Parathyroid adenoma (tissue), 2 donors: ENCODE results near the gene ITPK1.

Experiments used
- H2AFZ ChIP-seq: fragments of 300-600 bp; sonication (generic); one replicate; pipeline ENCODE4 v1.7.0; 2017; ENCODE audit warnings: antibody characterized with exemption, mild to moderate bottlenecking
- H3K27ac ChIP-seq: fragments of 300-600 bp; sonication (generic); one replicate; pipeline ENCODE4 v1.7.0; 2017
- H3K27me3 ChIP-seq: fragments of 300-600 bp; sonication (generic); one replicate; pipeline ENCODE4 v1.7.0; 2017; ENCODE audit warnings: low read length; ENCODE audit not compliant: control insufficient read depth, insufficient read depth
- H3K36me3 ChIP-seq: fragments of 300-600 bp; sonication (generic); one replicate; pipeline ENCODE4 v1.7.0; 2017; ENCODE audit warnings: low read length; ENCODE audit not compliant: control insufficient read depth, insufficient read depth
- H3K4me1 ChIP-seq: fragments of 300-600 bp; sonication (generic); one replicate; pipeline ENCODE4 v1.7.0; 2017; ENCODE audit warnings: control low read depth
- H3K4me2 ChIP-seq: fragments of 300-600 bp; sonication (generic); one replicate; pipeline ENCODE4 v1.7.0; 2017; ENCODE audit warnings: low read length
- H3K4me3 ChIP-seq: fragments of 300-600 bp; sonication (generic); one replicate; pipeline ENCODE4 v1.7.0; 2017; ENCODE audit warnings: low read depth, low read length
- H3K79me2 ChIP-seq: fragments of 300-600 bp; sonication (generic); one replicate; pipeline ENCODE4 v1.7.0; 2017; ENCODE audit warnings: control low read depth
- H3K9ac ChIP-seq: fragments of 300-600 bp; sonication (generic); one replicate; pipeline ENCODE4 v1.7.0; 2017; ENCODE audit warnings: mild to moderate bottlenecking
- H3K9me3 ChIP-seq: fragments of 300-600 bp; sonication (generic); one replicate; pipeline ENCODE4 v1.7.0; 2017; ENCODE audit warnings: low read length; ENCODE audit not compliant: control insufficient read depth
- TF ChIP-seq, protein P1 (sequence below): fragments of 300-600 bp; sonication (generic); IDR thresholded peaks from one replicate; pipeline ENCODE4 v1.7.0; 2017; ENCODE audit warnings: antibody characterized with exemption, mild to moderate bottlenecking
- donor health status: primary hyperparathyroidism.

ITPK1 gene

GRCh38 chr14:92973261-92973797 is 142.4 kb downstream of the ITPK1 start:
- H3K9me3 ChIP-seq: no peaks in the 10 kb centered on the region
- no peak overlapping the region for H3K4me2 ChIP-seq
- H3K9ac ChIP-seq: no peak overlapping the region
- peaks cover 10% of the 10 kb centered on the region for H3K79me2 ChIP-seq
- peaks cover 3% of the 10 kb centered on the region for H3K4me1 ChIP-seq
- TF ChIP-seq, protein P1, sequence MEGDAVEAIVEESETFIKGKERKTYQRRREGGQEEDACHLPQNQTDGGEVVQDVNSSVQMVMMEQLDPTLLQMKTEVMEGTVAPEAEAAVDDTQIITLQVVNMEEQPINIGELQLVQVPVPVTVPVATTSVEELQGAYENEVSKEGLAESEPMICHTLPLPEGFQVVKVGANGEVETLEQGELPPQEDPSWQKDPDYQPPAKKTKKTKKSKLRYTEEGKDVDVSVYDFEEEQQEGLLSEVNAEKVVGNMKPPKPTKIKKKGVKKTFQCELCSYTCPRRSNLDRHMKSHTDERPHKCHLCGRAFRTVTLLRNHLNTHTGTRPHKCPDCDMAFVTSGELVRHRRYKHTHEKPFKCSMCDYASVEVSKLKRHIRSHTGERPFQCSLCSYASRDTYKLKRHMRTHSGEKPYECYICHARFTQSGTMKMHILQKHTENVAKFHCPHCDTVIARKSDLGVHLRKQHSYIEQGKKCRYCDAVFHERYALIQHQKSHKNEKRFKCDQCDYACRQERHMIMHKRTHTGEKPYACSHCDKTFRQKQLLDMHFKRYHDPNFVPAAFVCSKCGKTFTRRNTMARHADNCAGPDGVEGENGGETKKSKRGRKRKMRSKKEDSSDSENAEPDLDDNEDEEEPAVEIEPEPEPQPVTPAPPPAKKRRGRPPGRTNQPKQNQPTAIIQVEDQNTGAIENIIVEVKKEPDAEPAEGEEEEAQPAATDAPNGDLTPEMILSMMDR: no peak
- H2AFZ ChIP-seq: no peak overlapping the region
- H3K27me3 ChIP-seq: no peaks in the 10 kb centered on the region
- H3K27ac ChIP-seq: no peak overlapping the region
- no peak overlapping the region for H3K4me3 ChIP-seq
- H3K36me3 ChIP-seq: no peaks in the 10 kb centered on the region

- H3K4me1 ChIP-seq: peaks cover 3% of the 10 kb centered on the region
- H2AFZ ChIP-seq: no peak overlapping the region
- no peaks in the 10 kb centered on the region for H3K27me3 ChIP-seq
- H3K36me3 ChIP-seq: no peaks in the 10 kb centered on the region
- H3K4me2 ChIP-seq: no peak overlapping the region
- H3K27ac ChIP-seq: no peak overlapping the region
- no peak overlapping the region for H3K4me3 ChIP-seq
- no peaks in the 10 kb centered on the region for H3K9me3 ChIP-seq
- no peak overlapping the region for H3K9ac ChIP-seq
- TF ChIP-seq, protein P1: no peak
- peaks cover 21% of the 10 kb centered on the region for H3K79me2 ChIP-seq
Measured at GRCh38 chr14:92971601-92972180, 144.0 kb downstream of the ITPK1 start.

- peaks cover 3% of the 10 kb centered on the region for H3K4me1 ChIP-seq
- no peak overlapping the region for H3K4me3 ChIP-seq
- H3K4me2 ChIP-seq: peak overlapping the region; percentile 31
- TF ChIP-seq, protein P1: no peak
- H3K36me3 ChIP-seq: no peaks in the 10 kb centered on the region
- H3K9me3 ChIP-seq: no peaks in the 10 kb centered on the region
- H3K27me3 ChIP-seq: no peaks in the 10 kb centered on the region
- peaks cover 25% of the 10 kb centered on the region for H3K79me2 ChIP-seq
- H3K27ac ChIP-seq: no peak overlapping the region
- no peak overlapping the region for H3K9ac ChIP-seq
- H2AFZ ChIP-seq: no peak overlapping the region
Measured at GRCh38 chr14:92970271-92970670, 145.5 kb downstream of the ITPK1 start.

GRCh38 chr14:92969871-92970270 is 145.9 kb downstream of the ITPK1 start:
- H3K27ac ChIP-seq: no peak overlapping the region
- TF ChIP-seq, protein P1: no peak

DNA sequence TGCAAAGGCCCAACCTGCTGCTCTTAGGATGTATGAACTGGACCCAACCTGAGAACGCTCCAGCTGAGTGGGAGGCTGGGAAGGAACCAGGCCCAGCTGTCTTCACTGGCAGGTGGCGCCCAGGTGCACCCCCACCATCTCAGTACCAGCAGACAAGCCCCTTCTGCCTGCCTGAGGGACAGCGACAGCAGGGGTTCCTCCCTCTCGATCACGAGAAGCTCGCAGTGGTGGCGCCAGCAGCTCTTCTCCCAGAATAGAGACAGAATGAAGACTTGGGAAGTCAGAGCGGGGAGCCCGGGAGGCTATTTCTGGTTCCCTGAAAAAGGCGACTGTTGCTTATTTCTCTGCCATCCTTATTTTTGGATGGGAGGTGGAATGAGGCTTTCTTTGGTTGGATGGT is 146.3 kb downstream of the ITPK1 start:
- H3K4me2 ChIP-seq: no peak overlapping the region
- no peaks in the 10 kb centered on the region for H3K27me3 ChIP-seq
- H3K36me3 ChIP-seq: no peaks in the 10 kb centered on the region
- TF ChIP-seq, protein P1: no peak
- H3K79me2 ChIP-seq: peaks cover 25% of the 10 kb centered on the region
- H3K27ac ChIP-seq: no peak overlapping the region
- no peak overlapping the region for H3K9ac ChIP-seq
- H2AFZ ChIP-seq: no peak overlapping the region
- no peaks in the 10 kb centered on the region for H3K9me3 ChIP-seq
- H3K4me1 ChIP-seq: peaks cover 3% of the 10 kb centered on the region
- no peak overlapping the region for H3K4me3 ChIP-seq

More at GRCh38 chr14:92969871-92970270, 145.9 kb downstream of the ITPK1 start:
- H3K9me3 ChIP-seq: no peaks in the 10 kb centered on the region
- no peaks in the 10 kb centered on the region for H3K27me3 ChIP-seq
- H3K4me2 ChIP-seq: peak overlapping the region; percentile 31
- no peaks in the 10 kb centered on the region for H3K36me3 ChIP-seq
- peaks cover 3% of the 10 kb centered on the region for H3K4me1 ChIP-seq
- H3K4me3 ChIP-seq: no peak overlapping the region
- H3K79me2 ChIP-seq: peaks cover 25% of the 10 kb centered on the region
- H2AFZ ChIP-seq: no peak overlapping the region
- no peak overlapping the region for H3K9ac ChIP-seq
